Islet of Langerhans (tissue), 1 donor: ENCODE data around the gene PAF1.

ENCODE experiments used
- FAIRE-seq: peaks from one replicate; lab custom pipeline; 2011; peaks lifted over from hg19 to GRCh38; lab: Jason Lieb, UNC

The PAF1 gene

DNA sequence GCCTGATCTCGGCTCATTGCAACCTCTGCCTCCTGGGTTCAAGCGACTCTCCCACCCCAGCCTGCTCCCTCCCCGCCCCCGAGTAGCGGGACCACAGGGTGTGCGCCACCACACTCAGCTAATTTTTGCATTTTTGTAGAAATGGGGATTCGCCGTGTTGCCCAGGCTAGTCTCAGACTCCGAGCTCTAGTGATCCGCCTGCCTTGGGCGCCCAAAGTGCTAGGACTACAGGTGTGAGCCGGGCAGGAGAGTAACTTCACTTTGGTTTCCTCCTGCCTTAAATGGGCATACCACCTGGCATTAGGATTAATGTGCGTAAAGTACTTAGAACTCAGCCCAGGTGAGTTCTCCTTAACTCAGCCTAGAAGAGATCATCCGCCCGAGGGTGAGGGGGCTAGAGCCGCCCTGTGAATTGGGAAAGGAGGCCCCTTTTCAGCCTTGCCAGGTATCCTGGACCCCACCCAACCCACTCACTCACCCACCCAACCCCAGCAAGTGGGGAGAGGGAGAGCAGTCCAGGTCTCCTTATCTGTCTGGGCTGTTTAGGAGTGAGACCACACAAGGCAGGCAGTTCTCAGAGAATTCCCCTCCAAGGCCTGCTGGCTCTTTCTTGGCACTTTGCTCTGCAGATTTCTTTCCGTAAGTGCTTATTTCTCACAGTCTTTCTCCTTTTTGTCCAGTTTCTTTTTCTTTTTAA lies 14.5 kb upstream of the PAF1 start:
- FAIRE-seq: no peak

- FAIRE-seq: no peak
Measured at GRCh38 chr19:39403331-39404312, 12.7 kb upstream of the PAF1 start.

DNA sequence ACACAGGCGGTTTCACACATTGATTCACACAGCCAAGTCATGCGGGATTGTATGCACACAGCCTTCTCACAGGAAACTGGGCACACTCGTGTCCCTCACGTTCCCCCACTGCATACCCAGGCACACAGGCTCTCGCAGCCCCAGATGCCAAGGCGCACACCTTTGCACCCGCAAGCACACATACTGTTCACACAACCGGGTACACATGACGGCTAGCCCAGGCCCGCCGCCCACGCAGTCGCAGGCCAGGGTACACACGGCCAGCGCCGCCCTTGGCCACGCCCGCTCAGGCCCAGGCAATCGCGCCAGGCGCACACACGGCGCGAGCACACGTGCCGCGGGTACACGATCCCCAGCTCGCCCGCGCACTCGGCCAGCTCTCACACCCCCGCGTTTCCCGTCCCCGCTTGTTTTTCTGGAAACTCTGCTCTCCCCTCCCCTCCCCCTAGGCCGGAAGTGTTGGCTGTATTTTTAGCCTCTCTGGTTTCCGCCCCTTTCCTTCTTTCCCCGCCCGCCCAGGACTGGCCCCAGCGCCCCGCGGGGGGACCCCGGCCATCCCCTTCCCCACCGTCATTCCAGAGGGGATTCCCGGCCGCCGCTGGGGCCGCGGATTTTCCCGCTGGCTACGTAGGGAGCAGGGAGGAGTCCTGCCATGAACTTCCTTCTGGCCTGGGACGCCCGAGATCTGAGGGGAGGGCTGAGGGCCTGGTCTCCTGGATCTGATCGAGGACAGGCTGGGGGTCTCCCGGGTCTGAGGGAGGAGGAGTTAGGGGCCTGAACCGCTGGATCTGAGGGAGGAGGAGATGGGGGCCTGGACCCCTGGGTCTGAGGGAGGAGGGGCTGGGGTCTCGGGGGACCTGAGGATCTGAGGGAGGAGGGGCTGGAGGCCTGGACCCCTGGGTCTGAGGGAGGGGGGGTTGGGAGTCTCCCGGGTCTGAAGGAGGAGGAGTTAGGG lies 11.7 kb upstream of the PAF1 start:
- FAIRE-seq: no peak

- FAIRE-seq: no peak
Measured at GRCh38 chr19:39401549-39402345, 10.8 kb upstream of the PAF1 start.

DNA sequence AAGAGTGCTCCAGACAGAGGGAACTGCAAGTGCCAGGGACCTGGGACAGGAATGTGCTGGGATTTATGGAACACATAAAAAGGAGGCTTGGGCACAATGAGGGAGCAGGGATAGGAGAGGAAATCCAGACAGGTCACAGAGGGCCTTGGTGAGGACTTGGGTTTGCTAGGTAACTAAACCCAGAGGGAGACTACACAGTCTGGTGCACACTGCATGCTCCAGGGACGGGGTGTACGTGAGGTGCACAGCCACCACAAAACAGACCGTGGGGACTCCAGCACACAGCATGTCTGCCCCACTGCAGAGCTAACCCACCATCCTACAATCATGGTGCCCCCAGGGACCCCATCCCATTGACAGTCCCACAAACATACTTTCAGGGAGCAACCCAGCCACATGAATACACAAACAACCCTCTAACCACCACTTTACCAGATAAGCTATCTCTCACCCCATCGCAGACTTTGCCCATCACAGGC lies 10.2 kb upstream of the PAF1 start:
- FAIRE-seq: no peak

GRCh38 chr19:39400061-39400460 lies 9.2 kb upstream of the PAF1 start:
- no peak for FAIRE-seq

DNA sequence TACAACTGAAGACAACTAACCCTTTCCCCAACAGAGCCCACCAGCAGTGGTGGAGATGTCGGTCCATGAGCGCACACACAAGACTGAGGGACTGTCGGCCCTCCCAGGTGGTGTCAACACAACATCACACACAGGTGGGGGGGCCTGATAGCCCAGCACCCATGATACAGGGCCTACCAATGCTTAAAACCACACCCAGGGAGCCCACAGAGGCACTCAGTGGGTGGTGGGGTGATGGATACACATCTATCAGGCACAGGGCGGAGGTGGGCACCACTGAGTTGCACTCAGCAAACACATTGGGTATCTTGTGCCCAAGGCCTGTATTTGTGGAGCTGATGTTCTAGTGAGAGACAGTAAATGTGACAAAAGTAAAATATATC lies 8.8 kb upstream of the PAF1 start:
- no peak for FAIRE-seq

GRCh38 chr19:39398297-39398864 lies 7.5 kb upstream of the PAF1 start:
- FAIRE-seq: no peak

- FAIRE-seq: no peak
Measured at GRCh38 chr19:39397360-39398296, 6.7 kb upstream of the PAF1 start.

- no peak for FAIRE-seq
Measured at GRCh38 chr19:39390451-39390750, 505 bp downstream of the PAF1 start.

GRCh38 chr19:39389631-39390414 lies 1.1 kb downstream of the PAF1 start:
- no peak for FAIRE-seq

GRCh38 chr19:39388657-39389056 lies 2.2 kb downstream of the PAF1 start:
- FAIRE-seq: no peak

DNA sequence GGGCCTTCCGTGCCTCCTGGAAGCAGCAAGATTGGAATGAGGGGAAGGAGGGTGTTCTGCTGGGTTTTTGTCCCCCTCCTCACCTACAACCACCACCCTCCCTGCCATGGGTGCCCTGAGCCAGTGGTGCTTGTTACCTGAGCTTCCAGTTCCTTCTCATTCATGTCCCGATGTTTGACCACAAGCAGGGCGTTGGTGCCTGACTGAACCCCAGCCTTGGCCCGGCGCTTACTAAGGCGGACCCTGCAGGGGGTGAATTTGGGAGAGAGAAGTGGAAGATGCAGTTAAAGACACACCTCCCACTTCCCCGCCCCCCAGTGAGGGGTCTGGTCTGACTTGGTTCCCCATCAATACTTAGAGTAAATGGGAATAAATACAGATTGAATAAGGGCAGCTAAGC lies 4.3 kb downstream of the PAF1 start:
- FAIRE-seq: no peak

GRCh38 chr19:39385629-39386411 lies 5.1 kb downstream of the PAF1 start:
- no peak for FAIRE-seq

- FAIRE-seq: no peak
Measured at GRCh38 chr19:39384839-39385568, 5.9 kb downstream of the PAF1 start.

GRCh38 chr19:39382991-39383828 lies 7.7 kb downstream of the PAF1 start:
- FAIRE-seq: no peak
